ENCODE data around the gene AFF2.

The AFF2 gene

GRCh38 chrX:148582353-148582752 lies 81.9 kb downstream of the AFF2 start:
- no peak overlapping the region for H3K9ac ChIP-seq (ENCODE audit: low read length in 2 of 2)
- no peaks in the 10 kb centered on the region for H3K9me3 ChIP-seq (ENCODE audit: control insufficient read depth in 2 of 2, low read length in 2 of 2)
- H3K27ac ChIP-seq (ENCODE audit: low read length) = no peak overlapping the region
- no peaks in the 10 kb centered on the region for H3K36me3 ChIP-seq (ENCODE audit: control insufficient read depth in 2 of 2, insufficient read depth in 2 of 2, low read length in 2 of 2)
- no peak overlapping the region for H3K4me3 ChIP-seq (ENCODE audit: low read length in 2 of 2)
- no peaks in the 10 kb centered on the region for H3K27me3 ChIP-seq (ENCODE audit: control insufficient read depth in 1 of 2, insufficient read depth in 2 of 2, low read length in 2 of 2)
- H3K4me1 ChIP-seq (ENCODE audit: control insufficient read depth, insufficient read depth, low read length) = no peaks in the 10 kb centered on the region

GRCh38 chrX:148588649-148589310 lies 88.4 kb downstream of the AFF2 start:
- no peaks in the 10 kb centered on the region for H3K27me3 ChIP-seq (ENCODE audit: control insufficient read depth in 1 of 2, insufficient read depth in 2 of 2, low read length in 2 of 2)
- no peak overlapping the region for H3K4me3 ChIP-seq (ENCODE audit: low read length in 2 of 2)
- H3K36me3 ChIP-seq (ENCODE audit: control insufficient read depth in 2 of 2, insufficient read depth in 2 of 2, low read length in 2 of 2) = no peaks in the 10 kb centered on the region
- H3K9me3 ChIP-seq (ENCODE audit: control insufficient read depth in 2 of 2, low read length in 2 of 2) = no peaks in the 10 kb centered on the region
- H3K27ac ChIP-seq (ENCODE audit: low read length) = no peak overlapping the region
- H3K9ac ChIP-seq (ENCODE audit: low read length in 2 of 2) = no peak overlapping the region
- H3K4me1 ChIP-seq (ENCODE audit: control insufficient read depth, insufficient read depth, low read length) = no peaks in the 10 kb centered on the region

GRCh38 chrX:148592595-148592994 lies 92.2 kb downstream of the AFF2 start:
- Histone ChIP-seq H3K27me3 (ENCODE audit: control insufficient read depth in 1 of 2, insufficient read depth in 2 of 2, low read length in 2 of 2) (no peaks in the 10 kb centered on the region), H3K9ac (ENCODE audit: low read length in 2 of 2) (no peak overlapping the region), H3K27ac (ENCODE audit: low read length) (no peak overlapping the region), H3K4me1 (ENCODE audit: control insufficient read depth, insufficient read depth, low read length) (no peaks in the 10 kb centered on the region), H3K4me3 (ENCODE audit: low read length in 2 of 2) (no peak overlapping the region), H3K9me3 (ENCODE audit: control insufficient read depth in 2 of 2, low read length in 2 of 2) (no peaks in the 10 kb centered on the region), H3K36me3 (ENCODE audit: control insufficient read depth in 2 of 2, insufficient read depth in 2 of 2, low read length in 2 of 2) (no peaks in the 10 kb centered on the region)

- H3K4me1 ChIP-seq (ENCODE audit: control insufficient read depth, insufficient read depth, low read length) = no peaks in the 10 kb centered on the region
- no peak overlapping the region for H3K9ac ChIP-seq (ENCODE audit: low read length in 2 of 2)
- no peaks in the 10 kb centered on the region for H3K27me3 ChIP-seq (ENCODE audit: control insufficient read depth in 1 of 2, insufficient read depth in 2 of 2, low read length in 2 of 2)
- H3K9me3 ChIP-seq (ENCODE audit: control insufficient read depth in 2 of 2, low read length in 2 of 2) = no peaks in the 10 kb centered on the region
- H3K27ac ChIP-seq (ENCODE audit: low read length) = no peak overlapping the region
- no peak overlapping the region for H3K4me3 ChIP-seq (ENCODE audit: low read length in 2 of 2)
- H3K36me3 ChIP-seq (ENCODE audit: control insufficient read depth in 2 of 2, insufficient read depth in 2 of 2, low read length in 2 of 2) = no peaks in the 10 kb centered on the region
Measured at GRCh38 chrX:148593146-148593545, 92.7 kb downstream of the AFF2 start.

GRCh38 chrX:148593987-148594386 lies 93.6 kb downstream of the AFF2 start:
- Histone ChIP-seq H3K9ac (ENCODE audit: low read length in 2 of 2) (no peak overlapping the region), H3K4me1 (ENCODE audit: control insufficient read depth, insufficient read depth, low read length) (no peaks in the 10 kb centered on the region), H3K27me3 (ENCODE audit: control insufficient read depth in 1 of 2, insufficient read depth in 2 of 2, low read length in 2 of 2) (no peaks in the 10 kb centered on the region), H3K27ac (ENCODE audit: low read length) (no peak overlapping the region), H3K9me3 (ENCODE audit: control insufficient read depth in 2 of 2, low read length in 2 of 2) (no peaks in the 10 kb centered on the region), H3K36me3 (ENCODE audit: control insufficient read depth in 2 of 2, insufficient read depth in 2 of 2, low read length in 2 of 2) (no peaks in the 10 kb centered on the region), H3K4me3 (ENCODE audit: low read length in 2 of 2) (no peak overlapping the region)

GRCh38 chrX:148599404-148599803 lies 99.0 kb downstream of the AFF2 start:
- H3K27ac ChIP-seq (ENCODE audit: low read length) = no peak overlapping the region
- H3K4me3 ChIP-seq (ENCODE audit: low read length in 2 of 2) = no peak overlapping the region
- H3K4me1 ChIP-seq (ENCODE audit: control insufficient read depth, insufficient read depth, low read length) = no peaks in the 10 kb centered on the region
- H3K27me3 ChIP-seq (ENCODE audit: control insufficient read depth in 1 of 2, insufficient read depth in 2 of 2, low read length in 2 of 2) = no peaks in the 10 kb centered on the region
- no peaks in the 10 kb centered on the region for H3K36me3 ChIP-seq (ENCODE audit: control insufficient read depth in 2 of 2, insufficient read depth in 2 of 2, low read length in 2 of 2)
- H3K9me3 ChIP-seq (ENCODE audit: control insufficient read depth in 2 of 2, low read length in 2 of 2) = no peaks in the 10 kb centered on the region
- H3K9ac ChIP-seq (ENCODE audit: low read length in 2 of 2) = no peak overlapping the region

- Histone ChIP-seq H3K9me3 (ENCODE audit: control insufficient read depth in 2 of 2, low read length in 2 of 2) (no peaks in the 10 kb centered on the region), H3K4me3 (ENCODE audit: low read length in 2 of 2) (no peak overlapping the region), H3K36me3 (ENCODE audit: control insufficient read depth in 2 of 2, insufficient read depth in 2 of 2, low read length in 2 of 2) (no peaks in the 10 kb centered on the region), H3K27ac (ENCODE audit: low read length) (no peak overlapping the region), H3K4me1 (ENCODE audit: control insufficient read depth, insufficient read depth, low read length) (no peaks in the 10 kb centered on the region), H3K27me3 (ENCODE audit: control insufficient read depth in 1 of 2, insufficient read depth in 2 of 2, low read length in 2 of 2) (no peaks in the 10 kb centered on the region), H3K9ac (ENCODE audit: low read length in 2 of 2) (no peak overlapping the region)
Measured at GRCh38 chrX:148600131-148600530, 99.7 kb downstream of the AFF2 start.

- no peaks in the 10 kb centered on the region for H3K36me3 ChIP-seq (ENCODE audit: control insufficient read depth in 2 of 2, insufficient read depth in 2 of 2, low read length in 2 of 2)
- no peak overlapping the region for H3K9ac ChIP-seq (ENCODE audit: low read length in 2 of 2)
- no peaks in the 10 kb centered on the region for H3K27me3 ChIP-seq (ENCODE audit: control insufficient read depth in 1 of 2, insufficient read depth in 2 of 2, low read length in 2 of 2)
- no peak overlapping the region for H3K27ac ChIP-seq (ENCODE audit: low read length)
- H3K9me3 ChIP-seq (ENCODE audit: control insufficient read depth in 2 of 2, low read length in 2 of 2) = no peaks in the 10 kb centered on the region
- H3K4me1 ChIP-seq (ENCODE audit: control insufficient read depth, insufficient read depth, low read length) = no peaks in the 10 kb centered on the region
- no peak overlapping the region for H3K4me3 ChIP-seq (ENCODE audit: low read length in 2 of 2)
Measured at GRCh38 chrX:148600581-148600980, 100.2 kb downstream of the AFF2 start.

- H3K9me3 ChIP-seq (ENCODE audit: control insufficient read depth in 2 of 2, low read length in 2 of 2) = no peaks in the 10 kb centered on the region
- no peaks in the 10 kb centered on the region for H3K36me3 ChIP-seq (ENCODE audit: control insufficient read depth in 2 of 2, insufficient read depth in 2 of 2, low read length in 2 of 2)
- H3K27ac ChIP-seq (ENCODE audit: low read length) = no peak overlapping the region
- no peak overlapping the region for H3K9ac ChIP-seq (ENCODE audit: low read length in 2 of 2)
- no peak overlapping the region for H3K4me3 ChIP-seq (ENCODE audit: low read length in 2 of 2)
- H3K27me3 ChIP-seq (ENCODE audit: control insufficient read depth in 1 of 2, insufficient read depth in 2 of 2, low read length in 2 of 2) = no peaks in the 10 kb centered on the region
- no peaks in the 10 kb centered on the region for H3K4me1 ChIP-seq (ENCODE audit: control insufficient read depth, insufficient read depth, low read length)
Measured at GRCh38 chrX:148601034-148601433, 100.6 kb downstream of the AFF2 start.

GRCh38 chrX:148609515-148610327 lies 109.3 kb downstream of the AFF2 start:
- Histone ChIP-seq H3K4me1 (ENCODE audit: control insufficient read depth, insufficient read depth, low read length) (no peaks in the 10 kb centered on the region), H3K4me3 (ENCODE audit: low read length in 2 of 2) (no peak overlapping the region), H3K36me3 (ENCODE audit: control insufficient read depth in 2 of 2, insufficient read depth in 2 of 2, low read length in 2 of 2) (no peaks in the 10 kb centered on the region), H3K27ac (ENCODE audit: low read length) (no peak overlapping the region), H3K27me3 (ENCODE audit: control insufficient read depth in 1 of 2, insufficient read depth in 2 of 2, low read length in 2 of 2) (no peaks in the 10 kb centered on the region), H3K9me3 (ENCODE audit: control insufficient read depth in 2 of 2, low read length in 2 of 2) (no peaks in the 10 kb centered on the region), H3K9ac (ENCODE audit: low read length in 2 of 2) (no peak overlapping the region)

- H3K36me3 ChIP-seq (ENCODE audit: control insufficient read depth in 2 of 2, insufficient read depth in 2 of 2, low read length in 2 of 2) = no peaks in the 10 kb centered on the region
- no peaks in the 10 kb centered on the region for H3K27me3 ChIP-seq (ENCODE audit: control insufficient read depth in 1 of 2, insufficient read depth in 2 of 2, low read length in 2 of 2)
- H3K27ac ChIP-seq (ENCODE audit: low read length) = no peak overlapping the region
- no peaks in the 10 kb centered on the region for H3K9me3 ChIP-seq (ENCODE audit: control insufficient read depth in 2 of 2, low read length in 2 of 2)
- H3K4me1 ChIP-seq (ENCODE audit: control insufficient read depth, insufficient read depth, low read length) = no peaks in the 10 kb centered on the region
- no peak overlapping the region for H3K9ac ChIP-seq (ENCODE audit: low read length in 2 of 2)
- H3K4me3 ChIP-seq (ENCODE audit: low read length in 2 of 2) = no peak overlapping the region
Measured at GRCh38 chrX:148610328-148610698, 109.9 kb downstream of the AFF2 start.
